ENCODE results near the gene CACNB3.

Gene CACNB3

DNA sequence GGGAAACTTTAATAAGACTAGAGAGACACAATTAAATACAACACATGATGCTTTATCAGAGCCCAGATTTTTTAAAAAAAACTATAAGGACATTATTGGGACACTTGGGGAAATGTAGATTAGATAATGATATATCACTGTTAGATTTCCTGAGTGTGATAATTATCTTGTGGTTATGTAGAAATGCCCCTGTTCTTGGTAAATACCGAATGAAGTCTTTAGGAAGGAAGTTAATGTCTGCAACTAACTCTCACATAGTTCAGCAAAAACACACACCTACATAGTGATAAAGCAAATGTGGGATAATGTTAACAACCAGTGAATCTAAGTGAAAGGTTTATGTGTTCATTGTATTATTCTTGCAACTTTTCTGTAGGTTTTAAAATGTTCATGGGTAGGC is 14.6 kb upstream of the CACNB3 start:
- H3K4me3 ChIP-seq (ENCODE audit: low read length), result no peak overlapping the region
- TF ChIP-seq, protein P1, sequence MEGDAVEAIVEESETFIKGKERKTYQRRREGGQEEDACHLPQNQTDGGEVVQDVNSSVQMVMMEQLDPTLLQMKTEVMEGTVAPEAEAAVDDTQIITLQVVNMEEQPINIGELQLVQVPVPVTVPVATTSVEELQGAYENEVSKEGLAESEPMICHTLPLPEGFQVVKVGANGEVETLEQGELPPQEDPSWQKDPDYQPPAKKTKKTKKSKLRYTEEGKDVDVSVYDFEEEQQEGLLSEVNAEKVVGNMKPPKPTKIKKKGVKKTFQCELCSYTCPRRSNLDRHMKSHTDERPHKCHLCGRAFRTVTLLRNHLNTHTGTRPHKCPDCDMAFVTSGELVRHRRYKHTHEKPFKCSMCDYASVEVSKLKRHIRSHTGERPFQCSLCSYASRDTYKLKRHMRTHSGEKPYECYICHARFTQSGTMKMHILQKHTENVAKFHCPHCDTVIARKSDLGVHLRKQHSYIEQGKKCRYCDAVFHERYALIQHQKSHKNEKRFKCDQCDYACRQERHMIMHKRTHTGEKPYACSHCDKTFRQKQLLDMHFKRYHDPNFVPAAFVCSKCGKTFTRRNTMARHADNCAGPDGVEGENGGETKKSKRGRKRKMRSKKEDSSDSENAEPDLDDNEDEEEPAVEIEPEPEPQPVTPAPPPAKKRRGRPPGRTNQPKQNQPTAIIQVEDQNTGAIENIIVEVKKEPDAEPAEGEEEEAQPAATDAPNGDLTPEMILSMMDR (conservative IDR thresholded peaks at IDR 0.05; ENCODE audit: low read length), result no peak
- no peak for DNase-seq (ENCODE audit: low read depth)

DNA sequence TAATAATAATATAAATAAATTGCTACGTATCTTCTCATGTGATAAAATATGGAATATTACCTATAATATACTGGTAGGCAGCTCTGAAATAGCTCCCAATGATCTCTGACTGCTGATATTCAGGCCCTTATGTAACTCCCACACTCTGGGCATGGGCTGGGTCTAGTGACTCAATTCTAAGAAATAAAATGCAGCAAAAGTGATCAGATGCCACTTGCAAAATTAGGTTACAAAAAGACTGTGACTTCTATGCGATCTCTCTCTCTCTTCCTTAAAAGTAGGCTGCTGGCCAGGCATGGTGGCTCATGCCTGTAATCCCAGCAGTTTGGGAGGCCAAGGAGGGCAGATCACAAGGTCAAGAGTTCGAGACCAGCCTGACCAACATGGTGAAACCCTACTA is 10.3 kb upstream of the CACNB3 start:
- H3K4me3 ChIP-seq (ENCODE audit: low read length), result no peak overlapping the region
- TF ChIP-seq, protein P1 (conservative IDR thresholded peaks at IDR 0.05; ENCODE audit: low read length), result no peak
- DNase-seq (ENCODE audit: low read depth), result no peak

DNA sequence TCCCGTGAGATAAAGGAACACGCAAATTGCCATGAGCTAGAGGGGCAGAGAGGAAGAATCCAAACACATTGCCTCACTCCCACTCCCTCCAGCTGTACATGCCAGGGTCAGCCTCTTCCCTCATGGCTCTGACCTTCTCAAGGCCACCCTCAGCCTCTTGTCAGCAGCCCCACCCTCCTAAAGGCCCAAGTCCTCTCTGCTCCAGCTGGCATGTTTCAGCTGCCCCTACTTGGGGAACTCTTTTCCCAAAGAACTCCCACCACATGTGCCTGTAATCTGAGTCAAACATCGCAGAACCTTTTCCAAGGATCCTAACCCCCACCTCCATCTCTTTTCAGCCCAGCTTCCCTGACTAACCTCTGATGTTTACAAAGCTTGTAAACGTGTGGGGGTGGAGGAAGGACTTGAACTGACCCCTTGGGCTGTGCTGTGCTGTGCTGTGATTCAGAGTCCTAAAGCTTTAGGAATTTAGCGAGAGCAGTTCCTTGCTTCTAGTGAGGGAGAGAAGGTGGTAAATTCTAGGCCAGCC is 7.3 kb upstream of the CACNB3 start:
- TF ChIP-seq, protein P1 (conservative IDR thresholded peaks at IDR 0.05; ENCODE audit: low read length), result no peak
- DNase-seq (ENCODE audit: low read depth), result peak; percentile 80
- H3K4me3 ChIP-seq (ENCODE audit: low read length), result no peak overlapping the region

DNA sequence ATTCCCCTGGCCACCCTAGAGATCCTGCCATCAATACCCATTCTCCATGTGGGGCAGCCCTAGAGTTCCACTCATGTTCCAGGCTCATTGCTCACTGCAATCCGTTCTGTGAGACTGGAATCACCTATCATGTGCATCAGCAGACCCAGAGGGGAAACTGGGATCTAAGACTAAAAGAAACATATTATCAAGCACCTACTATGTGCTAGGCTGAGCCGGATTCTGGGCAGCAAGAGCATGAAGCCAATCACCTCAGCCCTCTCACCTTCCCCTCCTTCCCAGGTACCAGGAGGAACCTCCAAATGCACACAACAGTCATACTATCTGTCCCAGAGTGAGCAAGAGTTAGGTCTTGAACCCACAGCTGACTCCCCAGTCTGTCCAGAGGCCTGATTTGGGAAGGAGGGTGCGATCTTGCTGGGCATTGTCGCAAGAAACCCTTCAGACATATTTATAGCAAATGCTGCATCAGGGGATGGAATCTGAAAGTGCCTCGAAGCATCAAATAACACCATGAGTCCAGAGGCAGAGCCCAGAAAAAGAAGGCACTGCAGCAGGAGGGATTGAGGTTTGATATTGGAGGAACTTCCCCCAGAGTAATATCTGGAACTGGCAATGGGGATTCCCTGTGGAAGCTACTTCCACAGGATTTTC is 6.7 kb upstream of the CACNB3 start:
- DNase-seq (ENCODE audit: low read depth), result no peak
- H3K4me3 ChIP-seq (ENCODE audit: low read length), result no peak overlapping the region
- TF ChIP-seq, protein P1 (conservative IDR thresholded peaks at IDR 0.05; ENCODE audit: low read length), result no peak

DNA sequence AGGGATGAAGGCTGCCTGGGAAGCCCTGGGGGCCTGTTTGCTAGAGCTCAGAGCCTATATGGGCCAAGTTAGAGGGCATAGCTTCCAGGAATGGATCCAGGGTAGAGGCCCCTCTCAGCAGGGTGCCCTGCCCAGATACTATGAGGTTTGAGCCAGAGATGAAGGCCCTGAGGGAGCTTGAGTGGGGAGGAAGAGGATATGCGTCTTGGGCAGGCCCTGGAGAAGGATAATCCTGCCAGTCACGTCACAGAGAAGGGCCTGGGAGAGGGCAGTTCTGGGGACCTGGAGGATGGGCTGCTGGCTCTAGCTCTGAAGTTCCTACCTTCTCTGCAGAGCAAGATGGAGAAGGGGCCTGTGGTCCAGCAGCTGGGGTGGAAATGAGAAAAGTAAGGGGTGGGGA is 5.9 kb upstream of the CACNB3 start:
- TF ChIP-seq, protein P1 (conservative IDR thresholded peaks at IDR 0.05; ENCODE audit: low read length), result no peak
- no peak for DNase-seq (ENCODE audit: low read depth)
- H3K4me3 ChIP-seq (ENCODE audit: low read length), result no peak overlapping the region

DNA sequence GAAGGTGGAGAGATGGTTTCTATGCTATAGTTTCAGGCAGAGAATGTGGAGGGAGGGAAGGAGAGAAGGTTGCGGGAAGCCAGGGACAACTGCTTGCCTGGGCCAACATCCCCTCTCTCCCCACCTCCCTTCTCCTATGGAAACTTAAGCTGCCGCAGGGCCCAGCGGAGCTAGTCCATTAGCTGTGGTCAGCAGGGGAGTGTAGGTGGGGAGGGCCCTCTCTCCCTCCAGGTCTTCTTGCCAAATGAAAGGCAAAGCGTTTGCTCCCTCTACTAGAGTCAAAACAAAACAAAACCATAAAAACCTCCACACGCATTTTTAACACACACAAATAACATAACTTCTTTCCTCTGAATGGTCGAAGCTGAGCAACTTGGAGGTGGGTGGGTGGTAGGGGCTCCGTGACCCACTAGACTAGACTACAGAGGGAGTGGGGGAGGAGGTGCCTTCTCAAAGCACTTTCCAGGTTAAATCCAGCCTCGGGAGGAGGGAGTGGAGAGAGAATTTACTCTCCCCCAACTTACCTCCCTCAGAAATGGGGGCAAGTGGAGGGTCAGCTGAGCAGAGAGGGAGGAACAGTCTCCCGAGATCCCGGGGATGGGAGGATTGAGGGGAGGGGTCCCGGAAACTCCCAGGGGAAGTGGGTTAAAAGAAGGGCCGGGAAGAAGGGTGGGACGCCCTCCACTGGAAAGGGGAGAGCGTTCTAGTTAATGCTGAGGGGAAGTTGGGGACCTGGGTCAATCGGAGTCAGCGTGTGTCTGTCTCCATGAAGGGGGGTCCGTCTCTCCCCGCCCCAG is 4.6 kb upstream of the CACNB3 start:
- no peak for DNase-seq (ENCODE audit: low read depth)
- TF ChIP-seq, protein P1 (conservative IDR thresholded peaks at IDR 0.05; ENCODE audit: low read length), result peak; percentile 30
- peak overlapping the region; percentile 91 for H3K4me3 ChIP-seq (ENCODE audit: low read length)
